Upper lobe of left lung (tissue), 6 donors: Measurements from ENCODE around the gene SIX5. TPM values are rescaled to one million over a fixed set of nuclear protein-coding genes. Genes with fewer than 3 reads are reported as not detected.
"Not testable (repeated sequence)": the region's sequence is repeated elsewhere in the genome, so short reads cannot be mapped to it uniquely, and the experiment has no call there.

Experiments used
- ATAC-seq, 2 donors: fragments of 200-7000 bp; cut with Tn5 transposase; one replicate each; pipeline ENCODE4 v1.9.1; 2022; ENCODE audit warnings: mild to moderate bottlenecking in 2 of 2, moderate library complexity in 2 of 2; ENCODE audit not compliant: low FRiP score in 2 of 2
- DNase-seq, 2 donors: peaks; one replicate each; pipeline ENCODE4 v3.0.0-alpha.2; 2019 to 2020
- H3K27ac ChIP-seq, 4 donors: fragments of 200-600 bp; sonication (generic); one replicate each; pipeline ENCODE4 v1.5.1; 2016 to 2019
- H3K27me3 ChIP-seq, 4 donors: fragments of 200-600 bp; sonication (generic); one replicate each; pipeline ENCODE4 v1.5.1; 2017 to 2019
- H3K36me3 ChIP-seq, 4 donors: fragments of 200-600 bp; sonication (generic); one replicate each; pipeline ENCODE4 v1.5.1; 2016 to 2019
- H3K4me1 ChIP-seq, 4 donors: fragments of 200-600 bp; sonication (generic); one replicate each; pipeline ENCODE4 v1.5.1; 2018 to 2019
- H3K4me3 ChIP-seq, 4 donors: fragments of 200-600 bp; sonication (generic); one replicate each; pipeline ENCODE4 v1.5.1; 2017 to 2019; ENCODE audit warnings: mild to moderate bottlenecking in 2 of 4, moderate library complexity in 1 of 4
- H3K9me3 ChIP-seq, 4 donors: fragments of 200-600 bp; sonication (generic); one replicate each; pipeline ENCODE4 v1.5.1; 2018 to 2019
- EP300 ChIP-seq, 4 donors: sonication (generic); formaldehyde crosslinking; IDR thresholded peaks; one replicate each; pipeline ENCODE4 v1.5.1; 2017; ENCODE audit warnings: antibody characterized with exemption in 4 of 4, control low read depth in 2 of 4
- POLR2A ChIP-seq, 4 donors: fragments of 450-650 bp; IDR thresholded peaks; one replicate each; pipeline ENCODE4 v1.5.1; 2016 to 2017; ENCODE audit warnings: antibody characterized with exemption in 4 of 4, mild to moderate bottlenecking in 2 of 4
- POLR2AphosphoS5 ChIP-seq, 2 donors: sonication (generic); formaldehyde crosslinking; IDR thresholded peaks; one replicate each; pipeline ENCODE4 v1.5.1; 2017; ENCODE audit warnings: antibody characterized with exemption in 2 of 2
- WGBS, 2 donors: methylation state at CpG; one replicate each; pipeline ENCODE4 v1.1.5; 2017 to 2018; 5-methylcytosine and 5-hydroxymethylcytosine counted together
- total RNA-seq, 6 donors: library from RNA; depleted of rRNA in 4 of 6; stranded (reverse); fragments of >200 nt in 4 of 6; gene quantifications; one replicate each; pipeline versions ENCODE4 v1.1.0 to v1.2.1, GENCODE V29; 2016 to 2021
- TF ChIP-seq, protein P1 (sequence below), 6 experiments: fragments of 450-650 bp in 4 of 6; fragments of 200-600 bp in 2 of 6; sonication (generic) in 2 of 6; IDR thresholded peaks; one replicate each; pipeline ENCODE4 v1.5.1; 2016 to 2019; ENCODE audit warnings: antibody characterized with exemption in 6 of 6
- donor health status: DM: no; HTN: no; CAD: no; lungs with moderate emphysema.
- donor health status: DM: no; HTN: yes; CAD: no; lungs with severe emphysema.

Gene SIX5
- total RNA-seq, 6 donors from 2014 or later = 6.2 to 36.7 (median 17.8) TPM

- 78 to 85% methylated on average over 6 to 7 of the region's 7 CpGs for WGBS, 2 donors
- Histone ChIP-seq H3K9me3 (no peaks in the 10 kb centered on the region), H3K27ac (no peak overlapping the region), H3K36me3 (no peaks in the 10 kb centered on the region), H3K4me3 (no peak overlapping the region), H3K4me1 (peaks cover 0 to 11% (median 8%) of the 10 kb centered on the region in 4 donors), H3K27me3 (no peaks in the 10 kb centered on the region)
- ATAC-seq = no peak
- DNase-seq = no peak
- TF ChIP-seq EP300 (IDR thresholded peaks at IDR 0.05) = no peak
- no peak for TF ChIP-seq POLR2A (IDR thresholded peaks at IDR 0.05)
- TF ChIP-seq POLR2AphosphoS5 (IDR thresholded peaks at IDR 0.05) = no peak
- TF ChIP-seq, protein P1, sequence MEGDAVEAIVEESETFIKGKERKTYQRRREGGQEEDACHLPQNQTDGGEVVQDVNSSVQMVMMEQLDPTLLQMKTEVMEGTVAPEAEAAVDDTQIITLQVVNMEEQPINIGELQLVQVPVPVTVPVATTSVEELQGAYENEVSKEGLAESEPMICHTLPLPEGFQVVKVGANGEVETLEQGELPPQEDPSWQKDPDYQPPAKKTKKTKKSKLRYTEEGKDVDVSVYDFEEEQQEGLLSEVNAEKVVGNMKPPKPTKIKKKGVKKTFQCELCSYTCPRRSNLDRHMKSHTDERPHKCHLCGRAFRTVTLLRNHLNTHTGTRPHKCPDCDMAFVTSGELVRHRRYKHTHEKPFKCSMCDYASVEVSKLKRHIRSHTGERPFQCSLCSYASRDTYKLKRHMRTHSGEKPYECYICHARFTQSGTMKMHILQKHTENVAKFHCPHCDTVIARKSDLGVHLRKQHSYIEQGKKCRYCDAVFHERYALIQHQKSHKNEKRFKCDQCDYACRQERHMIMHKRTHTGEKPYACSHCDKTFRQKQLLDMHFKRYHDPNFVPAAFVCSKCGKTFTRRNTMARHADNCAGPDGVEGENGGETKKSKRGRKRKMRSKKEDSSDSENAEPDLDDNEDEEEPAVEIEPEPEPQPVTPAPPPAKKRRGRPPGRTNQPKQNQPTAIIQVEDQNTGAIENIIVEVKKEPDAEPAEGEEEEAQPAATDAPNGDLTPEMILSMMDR (IDR thresholded peaks at IDR 0.05) = no peak
Observed at GRCh38 chr19:45801603-45802175, 32.6 kb upstream of the SIX5 start.

DNA sequence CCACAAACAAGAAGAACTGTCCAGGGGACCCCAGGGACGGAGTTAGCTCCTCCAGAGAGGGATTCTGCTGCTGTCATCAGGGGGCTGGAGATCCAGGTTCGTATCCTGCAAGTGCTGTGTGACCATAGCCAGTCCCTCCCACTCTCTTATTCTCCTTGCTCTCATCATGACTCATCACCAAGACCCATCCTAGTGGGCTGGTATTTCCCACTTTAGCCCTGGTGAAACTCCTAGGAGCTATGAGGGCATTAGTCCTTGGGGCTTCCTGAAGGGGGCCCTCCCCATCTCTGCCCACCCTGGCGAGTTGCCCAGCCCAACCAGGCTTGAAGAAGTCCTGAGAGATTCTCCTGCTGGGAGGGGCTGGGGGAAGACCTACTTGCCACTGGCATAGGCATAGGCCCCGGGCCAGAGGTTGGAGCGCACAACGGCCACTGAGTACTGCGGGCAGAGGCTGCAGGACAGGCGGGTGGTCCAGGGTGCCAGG lies 31.1 kb upstream of the SIX5 start:
- Histone ChIP-seq H3K27me3 (no peaks in the 10 kb centered on the region), H3K9me3 (no peaks in the 10 kb centered on the region), H3K36me3 (no peaks in the 10 kb centered on the region), H3K4me1 (peaks cover 0 to 11% (median 8%) of the 10 kb centered on the region in 4 donors), H3K27ac (no peak overlapping the region), H3K4me3 (no peak overlapping the region)
- DNase-seq (no peak), ATAC-seq (no peak)
- TF ChIP-seq POLR2AphosphoS5 (IDR thresholded peaks at IDR 0.05) (no peak), POLR2A (IDR thresholded peaks at IDR 0.05) (no peak), EP300 (IDR thresholded peaks at IDR 0.05) (no peak)
- TF ChIP-seq, protein P1 (IDR thresholded peaks at IDR 0.05) = no peak
- WGBS, 2 donors = 81 to 83% methylated on average over 8 of the region's 8 CpGs

DNA sequence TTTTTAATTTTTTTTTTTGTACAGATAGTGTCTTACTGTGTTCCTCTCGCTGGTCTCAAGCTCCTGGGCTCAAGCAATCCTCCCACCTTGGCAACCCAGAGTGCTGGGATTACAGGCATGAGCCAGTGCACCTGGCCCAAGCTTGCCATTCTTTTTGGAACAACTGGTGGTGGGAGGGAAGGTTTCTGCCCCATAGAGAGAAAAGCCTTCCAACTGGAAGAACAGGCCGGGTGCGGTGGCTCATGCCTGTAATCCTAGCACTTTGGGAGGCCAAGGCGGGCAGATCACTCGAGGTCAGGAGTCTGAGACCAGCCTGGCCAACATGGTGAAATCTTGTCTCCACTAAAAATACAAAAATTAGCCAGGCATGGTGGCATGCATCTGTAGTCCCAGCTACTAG lies 30.5 kb upstream of the SIX5 start:
- H3K36me3 ChIP-seq, H3K4me3 ChIP-seq, H3K27ac ChIP-seq, DNase-seq, H3K27me3 ChIP-seq, H3K9me3 ChIP-seq, ATAC-seq: not testable (repeated sequence)
- peaks cover 0 to 11% (median 8%) of the 10 kb centered on the region in 4 donors for H3K4me1 ChIP-seq
- 69 to 81% methylated on average over 5 of the region's 5 CpGs for WGBS, 2 donors

DNA sequence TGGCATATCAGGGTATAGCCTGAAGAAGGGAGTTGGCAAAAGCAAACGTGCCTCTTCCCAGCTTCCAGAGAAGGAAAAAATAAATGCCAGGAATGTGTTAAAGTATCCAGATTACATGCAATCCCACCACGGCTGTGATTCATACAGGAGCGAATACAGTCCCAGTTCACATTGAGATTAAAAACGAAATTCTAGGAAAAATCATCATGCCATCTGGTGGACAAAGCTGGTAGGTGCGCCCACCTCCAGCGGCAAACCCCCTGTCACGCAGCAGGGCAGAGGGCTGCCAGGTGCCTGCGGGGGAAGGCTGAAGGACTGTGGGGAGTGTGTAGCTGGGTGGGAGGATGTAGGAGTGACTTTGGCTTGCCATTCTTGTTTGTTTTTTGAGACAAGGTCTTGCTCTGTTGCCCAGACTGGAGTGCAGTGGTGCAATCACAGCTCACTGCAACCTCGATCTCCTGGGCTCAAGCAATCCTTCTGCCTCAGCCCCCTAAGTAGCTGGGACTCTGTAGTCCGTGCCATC lies 30.0 kb upstream of the SIX5 start:
- Histone ChIP-seq H3K27ac (no peak overlapping the region), H3K4me3 (no peak overlapping the region), H3K36me3 (no peaks in the 10 kb centered on the region), H3K27me3 (no peaks in the 10 kb centered on the region), H3K9me3 (no peaks in the 10 kb centered on the region), H3K4me1 (peaks cover 0 to 11% (median 8%) of the 10 kb centered on the region in 4 donors)
- DNase-seq (peak; percentile 47 to 79), ATAC-seq (peak; percentile 87 to 92)
- TF ChIP-seq, protein P1 (IDR thresholded peaks at IDR 0.05) = peak; percentile 82 to 90 (median 87)
- no peak for TF ChIP-seq EP300 (IDR thresholded peaks at IDR 0.05)
- WGBS, 2 donors = 9% methylated on average over 8 to 10 of the region's 10 CpGs

DNA sequence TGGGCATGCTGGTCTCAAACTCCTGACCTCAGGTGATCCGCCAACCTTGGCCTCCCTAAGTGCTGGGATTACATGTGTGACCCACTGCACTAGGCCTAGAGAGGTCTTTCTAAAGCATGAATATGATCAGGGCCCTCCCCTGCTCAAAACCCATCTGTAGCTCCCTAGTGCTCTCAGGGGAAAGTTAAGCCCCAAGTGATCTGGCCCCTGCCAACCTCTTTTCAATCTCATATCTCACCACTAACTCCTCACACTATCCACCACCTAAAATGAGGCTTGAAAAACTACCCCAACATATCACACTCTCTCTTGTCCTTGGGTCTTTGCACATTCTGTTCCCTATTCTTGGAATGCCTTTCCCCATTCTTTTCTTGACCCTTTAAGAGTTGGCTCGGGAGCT lies 25.6 kb upstream of the SIX5 start:
- Histone ChIP-seq H3K27me3 (no peaks in the 10 kb centered on the region), H3K9me3 (no peaks in the 10 kb centered on the region), H3K4me1 (peaks cover 20 to 42% (median 29%) of the 10 kb centered on the region in 4 donors), H3K27ac (no peak overlapping the region), H3K4me3 (no peak overlapping the region), H3K36me3 (peaks cover 0 to 14% (median 4%) of the 10 kb centered on the region in 4 donors)
- 65 to 80% methylated on average over 2 of the region's 2 CpGs for WGBS, 2 donors
- DNase-seq = no peak
- TF ChIP-seq POLR2A (IDR thresholded peaks at IDR 0.05) (no peak), POLR2AphosphoS5 (IDR thresholded peaks at IDR 0.05) (no peak), EP300 (IDR thresholded peaks at IDR 0.05) (no peak)
- TF ChIP-seq, protein P1 (IDR thresholded peaks at IDR 0.05) = no peak
- no peak for ATAC-seq
